PC-3 (cell line): ENCODE data around the gene TNFRSF19. TPM values are rescaled to one million over a fixed set of nuclear protein-coding genes. Genes with fewer than 3 reads are reported as not detected.
A peak's percentile ranks its signal among the peaks of the same experiment; 100 is the strongest.

ENCODE experiments used
- ATAC-seq: fragments of 200-7000 bp; cut with Tn5 transposase; 2 replicates; pipeline ENCODE4 v1.9.1; 2020; ENCODE audit warnings: mild to moderate bottlenecking, moderate library complexity
- BruUV-seq: library from RNA; stranded (reverse); fragments of 400-500 nt; replicated peaks from 2 replicates; lab custom pipeline; 2021; lab: Mats Ljungman, UMichigan
- CTCF ChIA-PET: fragments of 300-600 bp; sonication (Branson Sonifier 250); formaldehyde crosslinking; loops from one replicate; lab custom pipeline; 2022; ENCODE audit warnings: antibody characterized with exemption; lab: Charles Lee
- POLR2A ChIA-PET: fragments of 300-600 bp; sonication (Branson Sonifier 250); formaldehyde crosslinking; loops from one replicate; lab custom pipeline; 2022; ENCODE audit warnings: antibody characterized with exemption; ENCODE audit not compliant: unreplicated experiment; lab: Charles Lee
- DNase-seq: peaks from one replicate; pipeline ENCODE4 v3.0.0-alpha.2; 2015
- H2AFZ ChIP-seq: fragments of 300-600 bp; sonication (generic); 2 replicates; pipeline ENCODE4 v1.6.0; 2016; ENCODE audit warnings: antibody characterized with exemption, low read length
- H3F3A ChIP-seq: fragments of 300-600 bp; sonication (generic); one replicate; pipeline ENCODE4 v1.6.0; 2017; ENCODE audit warnings: antibody characterized with exemption, low read length, control low read depth, mild to moderate bottlenecking; ENCODE audit not compliant: unreplicated experiment
- H3K27ac ChIP-seq: fragments of 300-600 bp; sonication (generic); 2 replicates; pipeline ENCODE4 v1.5.1; 2016; ENCODE audit warnings: mild to moderate bottlenecking, low read length
- H3K27me3 ChIP-seq: fragments of 300-600 bp; sonication (generic); 2 replicates; pipeline ENCODE4 v1.6.1; 2016; ENCODE audit warnings: low read length, mixed read lengths
- H3K36me3 ChIP-seq: fragments of 300-600 bp; sonication (generic); 2 replicates; pipeline ENCODE4 v1.6.1; 2016; ENCODE audit warnings: low read depth, mixed run types, low read length, mixed read lengths
- H3K4me1 ChIP-seq: fragments of 300-600 bp; sonication (generic); 2 replicates; pipeline ENCODE4 v1.5.1; 2016; ENCODE audit warnings: low read length; ENCODE audit not compliant: insufficient read depth
- H3K4me2 ChIP-seq: fragments of 300-600 bp; sonication (generic); 2 replicates; pipeline ENCODE4 v1.6.0; 2016; ENCODE audit warnings: low read length
- H3K4me3 ChIP-seq: fragments of 300-600 bp; sonication (generic); 2 replicates; pipeline ENCODE4 v1.5.1; 2016; ENCODE audit warnings: mild to moderate bottlenecking, low read length, mixed read lengths
- H3K79me2 ChIP-seq: fragments of 300-600 bp; sonication (generic); 2 replicates; pipeline ENCODE4 v1.6.1; 2017; ENCODE audit warnings: low read length, mixed read lengths
- H3K9ac ChIP-seq: fragments of 300-600 bp; sonication (generic); 2 replicates; pipeline ENCODE4 v1.6.0; 2016; ENCODE audit warnings: mild to moderate bottlenecking, low read length
- H3K9me2 ChIP-seq: fragments of 300-600 bp; sonication (generic); replicated peaks from 2 replicates; pipeline ENCODE4 v1.6.1; 2016; ENCODE audit warnings: mixed run types, low read length, mixed read lengths
- H3K9me3 ChIP-seq: fragments of 300-600 bp; sonication (generic); 2 replicates; pipeline ENCODE4 v1.6.1; 2016; ENCODE audit warnings: low read length, mixed read lengths
- H4K20me1 ChIP-seq: fragments of 300-600 bp; sonication (generic); 2 replicates; pipeline ENCODE4 v1.6.1; 2016; ENCODE audit warnings: low read length, mixed read lengths
- EZH2 ChIP-seq: fragments of 300-600 bp; sonication (generic); IDR thresholded peaks from one replicate; pipeline ENCODE4 v1.6.1; 2017; ENCODE audit warnings: antibody characterized with exemption, mild to moderate bottlenecking, low read length; ENCODE audit not compliant: unreplicated experiment
- EZH2phosphoT487 ChIP-seq: fragments of 300-600 bp; sonication (generic); IDR thresholded peaks from 2 replicates; pipeline ENCODE4 v1.6.1; 2018; ENCODE audit warnings: mild to moderate bottlenecking, antibody characterized with exemption, low read length, borderline replicate concordance
- intact Hi-C: fragments of 100-400 bp; cut with micrococcal nuclease; formaldehyde crosslinking; loops from 2 replicates; pipeline ENCODE4 v1.9.0; 2023
- total RNA-seq: library from RNA; depleted of rRNA; stranded (reverse); fragments of >200 nt; gene quantifications from 2 replicates; pipeline ENCODE4 v1.2.3, GENCODE V29; 2014
- TF ChIP-seq, protein P1 (sequence below): fragments of 300-600 bp; sonication (generic); conservative IDR thresholded peaks from 2 replicates; pipeline ENCODE4 v1.5.1; 2017; ENCODE audit warnings: antibody characterized with exemption, low read depth, mild to moderate bottlenecking, low read length

Gene TNFRSF19
- total RNA-seq, 1 experiment from 2014 or later = 6.1 TPM

DNA sequence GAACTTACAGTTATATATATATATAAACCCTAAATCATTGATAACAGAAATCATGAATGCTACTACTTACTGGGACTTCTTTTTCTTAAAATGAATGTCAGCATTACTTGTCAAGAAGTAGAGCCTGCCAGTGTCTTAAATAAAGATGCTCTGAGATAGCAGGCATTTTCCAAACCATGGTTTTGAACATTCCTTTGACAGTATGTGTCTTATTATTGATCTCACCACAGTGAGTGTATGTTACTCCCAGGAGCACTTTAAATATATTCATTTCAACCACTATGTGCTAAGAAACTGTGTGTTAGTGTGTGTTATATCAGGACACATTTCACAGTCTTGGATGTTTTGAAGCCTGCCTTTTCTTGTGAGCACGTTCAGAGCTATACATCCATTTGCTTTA, 28.2 kb downstream of the TNFRSF19 start:
- H3K36me3 ChIP-seq = no peaks in the 10 kb centered on the region
- H3K27me3 ChIP-seq = no peaks in the 10 kb centered on the region
- H3K9me3 ChIP-seq = no peaks in the 10 kb centered on the region
- ATAC-seq (no peak), DNase-seq (peak; percentile 24)
- TF ChIP-seq EZH2phosphoT487 = no peak
- TF ChIP-seq, protein P1, sequence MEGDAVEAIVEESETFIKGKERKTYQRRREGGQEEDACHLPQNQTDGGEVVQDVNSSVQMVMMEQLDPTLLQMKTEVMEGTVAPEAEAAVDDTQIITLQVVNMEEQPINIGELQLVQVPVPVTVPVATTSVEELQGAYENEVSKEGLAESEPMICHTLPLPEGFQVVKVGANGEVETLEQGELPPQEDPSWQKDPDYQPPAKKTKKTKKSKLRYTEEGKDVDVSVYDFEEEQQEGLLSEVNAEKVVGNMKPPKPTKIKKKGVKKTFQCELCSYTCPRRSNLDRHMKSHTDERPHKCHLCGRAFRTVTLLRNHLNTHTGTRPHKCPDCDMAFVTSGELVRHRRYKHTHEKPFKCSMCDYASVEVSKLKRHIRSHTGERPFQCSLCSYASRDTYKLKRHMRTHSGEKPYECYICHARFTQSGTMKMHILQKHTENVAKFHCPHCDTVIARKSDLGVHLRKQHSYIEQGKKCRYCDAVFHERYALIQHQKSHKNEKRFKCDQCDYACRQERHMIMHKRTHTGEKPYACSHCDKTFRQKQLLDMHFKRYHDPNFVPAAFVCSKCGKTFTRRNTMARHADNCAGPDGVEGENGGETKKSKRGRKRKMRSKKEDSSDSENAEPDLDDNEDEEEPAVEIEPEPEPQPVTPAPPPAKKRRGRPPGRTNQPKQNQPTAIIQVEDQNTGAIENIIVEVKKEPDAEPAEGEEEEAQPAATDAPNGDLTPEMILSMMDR = no peak
- no peak for TF ChIP-seq EZH2
- H3K4me2 ChIP-seq = no peak overlapping the region
- H2AFZ ChIP-seq = no peak overlapping the region
- no peak overlapping the region for H3K4me3 ChIP-seq
- H3K9ac ChIP-seq = no peak overlapping the region
- H3K4me1 ChIP-seq = peaks cover 24% of the 10 kb centered on the region
- no peak overlapping the region for H3K27ac ChIP-seq
- H3K9me2 ChIP-seq = no peaks in the 10 kb centered on the region
- no peaks in the 10 kb centered on the region for H3F3A ChIP-seq
- intact Hi-C loops = no loop called here
- H3K79me2 ChIP-seq = no peaks in the 10 kb centered on the region
- BruUV-seq = no TSS peak
- no peaks in the 10 kb centered on the region for H4K20me1 ChIP-seq
- CTCF ChIA-PET = no interaction called here
- POLR2A ChIA-PET = no interaction called here

DNA sequence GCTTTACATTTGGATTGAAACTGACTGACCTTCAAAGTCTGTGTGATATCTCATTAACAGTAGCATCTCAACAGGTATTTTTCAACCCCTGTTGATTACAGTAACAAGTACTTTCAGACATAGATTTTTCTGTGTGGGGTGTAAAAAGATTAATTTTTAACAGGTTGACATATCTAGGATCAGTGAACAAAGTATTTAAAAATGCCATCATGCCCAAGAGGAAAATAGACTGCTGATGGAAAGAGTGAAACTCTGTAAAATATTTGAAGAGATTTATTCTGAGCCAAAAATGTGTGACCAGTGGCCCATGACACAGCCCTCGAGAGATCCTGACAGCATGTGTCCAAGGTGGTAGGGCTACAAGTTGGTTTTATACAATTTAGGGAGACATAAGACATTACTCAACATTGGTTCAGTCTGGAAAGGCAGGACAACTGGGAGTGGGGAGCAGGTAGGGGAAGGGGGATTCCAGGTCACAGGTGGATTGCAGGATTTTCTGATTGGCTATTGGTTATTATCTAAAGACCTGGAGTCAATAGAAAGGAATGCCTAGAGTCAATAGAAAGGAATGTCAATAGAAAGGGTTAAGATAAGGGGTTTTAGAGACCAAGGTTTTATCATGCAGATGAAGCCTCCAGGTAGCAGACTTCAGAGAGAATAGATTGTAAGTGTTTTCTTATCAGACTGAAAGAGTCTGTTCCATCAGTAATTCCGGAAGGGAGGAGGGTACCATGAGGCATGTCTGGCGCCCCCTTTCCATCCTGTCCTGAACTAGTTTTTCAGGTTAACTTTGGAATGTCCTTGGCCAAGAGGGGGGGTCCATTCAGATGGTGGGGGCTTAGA, 29.1 kb downstream of the TNFRSF19 start:
- Histone ChIP-seq H3K9ac (no peak overlapping the region), H2AFZ (no peak overlapping the region), H3F3A (no peaks in the 10 kb centered on the region), H3K36me3 (no peaks in the 10 kb centered on the region), H3K9me3 (no peaks in the 10 kb centered on the region), H3K9me2 (no peaks in the 10 kb centered on the region), H3K27ac (no peak overlapping the region), H4K20me1 (no peaks in the 10 kb centered on the region), H3K4me1 (peaks cover 24% of the 10 kb centered on the region), H3K27me3 (no peaks in the 10 kb centered on the region), H3K4me3 (no peak overlapping the region), H3K4me2 (peak overlapping the region; percentile 33; the same call in 1 of the 2 replicates), H3K79me2 (no peaks in the 10 kb centered on the region)
- intact Hi-C loops = no loop called here
- ChIA-PET POLR2A (no interaction called here), CTCF (no interaction called here)
- BruUV-seq = no TSS peak
- DNase-seq (peak; percentile 67), ATAC-seq (peak; percentile 61)
- TF ChIP-seq, protein P1 = no peak; the same call in 1 of the 2 replicates
- TF ChIP-seq EZH2 = no peak
- no peak for TF ChIP-seq EZH2phosphoT487

DNA sequence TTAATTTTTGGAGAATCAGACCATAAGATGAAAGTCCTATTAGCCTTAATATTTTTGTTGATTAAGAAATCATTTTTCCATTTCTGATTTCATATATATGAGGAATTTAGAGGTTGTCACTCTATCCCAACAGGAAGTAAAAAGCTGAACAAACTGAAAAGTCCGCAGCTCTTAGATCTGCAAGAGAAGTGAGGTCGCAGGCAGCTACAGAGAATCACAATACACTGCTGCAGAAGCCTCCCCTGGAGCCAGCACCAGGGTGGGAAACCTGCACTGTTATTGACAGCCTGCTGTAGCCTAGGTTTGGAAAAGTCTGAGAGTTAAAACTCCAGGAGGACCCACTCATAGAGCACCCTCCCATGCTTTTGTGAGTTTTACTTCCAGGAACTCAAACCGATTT, 29.9 kb downstream of the TNFRSF19 start:
- Histone ChIP-seq H3K4me2 (0 out of 2 replicates have a peak overlapping the region, but pooled peaks have one; percentile 33), H3F3A (no peaks in the 10 kb centered on the region), H3K27me3 (no peaks in the 10 kb centered on the region), H3K4me1 (peaks cover 24% of the 10 kb centered on the region), H2AFZ (no peak overlapping the region), H3K9ac (no peak overlapping the region), H3K79me2 (no peaks in the 10 kb centered on the region), H3K27ac (no peak overlapping the region), H4K20me1 (no peaks in the 10 kb centered on the region), H3K36me3 (no peaks in the 10 kb centered on the region), H3K4me3 (no peak overlapping the region), H3K9me3 (no peaks in the 10 kb centered on the region), H3K9me2 (no peaks in the 10 kb centered on the region)
- TF ChIP-seq EZH2 = no peak
- no peak for TF ChIP-seq EZH2phosphoT487
- TF ChIP-seq, protein P1 = no peak
- POLR2A ChIA-PET = no interaction called here
- intact Hi-C loops = loop anchor here (10.0 kb wide), 1 partner anchor 75 kb away; no protein-coding TSS in a partner anchor
- ATAC-seq = no peak
- DNase-seq = no peak
- CTCF ChIA-PET = no interaction called here
- BruUV-seq = no TSS peak
